Astrocyte of the hippocampus (primary cell): ENCODE data around the gene OR12D3.
"Not testable (repeated sequence)": the region's sequence is repeated elsewhere in the genome, so short reads cannot be mapped to it uniquely, and the experiment has no call there.

ENCODE experiments used
- DNase-seq: peaks from one replicate; pipeline ENCODE4 v3.0.0; 2011; ENCODE audit warnings: low read depth, low spot score

The OR12D3 gene, protein sequence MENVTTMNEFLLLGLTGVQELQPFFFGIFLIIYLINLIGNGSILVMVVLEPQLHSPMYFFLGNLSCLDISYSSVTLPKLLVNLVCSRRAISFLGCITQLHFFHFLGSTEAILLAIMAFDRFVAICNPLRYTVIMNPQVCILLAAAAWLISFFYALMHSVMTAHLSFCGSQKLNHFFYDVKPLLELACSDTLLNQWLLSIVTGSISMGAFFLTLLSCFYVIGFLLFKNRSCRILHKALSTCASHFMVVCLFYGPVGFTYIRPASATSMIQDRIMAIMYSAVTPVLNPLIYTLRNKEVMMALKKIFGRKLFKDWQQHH

GRCh38 chr6:29375191-29375590, at the start of gene OR12D3:
Gene OR12D3, minus strand, starts transcription at chr6:29375291. Its CDS starts 4 bp downstream, at chr6:29375287.
- DNase-seq = no peak

DNA sequence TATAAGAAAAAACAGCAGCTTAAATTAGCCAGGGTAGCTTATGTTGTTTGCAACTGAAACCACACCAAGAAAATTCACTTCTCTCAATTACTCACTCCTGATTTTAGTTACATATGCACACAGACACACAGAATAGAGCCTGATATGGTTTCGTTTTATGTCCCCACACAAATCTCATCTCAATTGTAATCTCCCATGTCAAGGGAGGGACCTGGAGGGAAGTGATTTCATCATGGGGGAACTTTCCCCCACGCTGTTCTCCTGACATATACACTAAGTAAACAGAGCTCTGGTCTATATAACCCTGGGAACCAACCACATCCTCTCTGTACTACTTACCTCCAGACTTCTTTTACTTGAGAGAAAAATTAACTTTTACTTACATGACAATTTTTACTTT, 49.5 kb upstream of the OR12D3 start:
- no peak for DNase-seq

DNA sequence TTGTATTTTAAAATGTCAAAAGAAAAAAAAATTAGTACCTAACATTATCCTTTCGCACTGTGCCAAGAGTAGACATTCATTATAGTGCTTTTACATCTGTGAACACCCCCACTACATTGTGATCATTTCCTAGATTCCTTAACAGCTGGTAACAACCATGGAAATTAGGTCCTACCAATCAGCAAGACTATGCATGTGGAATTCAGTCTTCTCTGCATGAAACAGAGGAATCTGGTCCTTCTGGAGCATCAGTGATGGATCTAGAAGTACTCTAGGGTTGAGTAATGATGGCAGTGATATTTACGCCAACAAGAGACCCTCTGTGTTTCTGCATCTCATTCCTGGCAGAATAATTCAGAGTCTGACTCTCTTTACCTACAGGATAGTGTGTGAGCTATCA, 49.1 kb upstream of the OR12D3 start:
- no peak for DNase-seq

DNA sequence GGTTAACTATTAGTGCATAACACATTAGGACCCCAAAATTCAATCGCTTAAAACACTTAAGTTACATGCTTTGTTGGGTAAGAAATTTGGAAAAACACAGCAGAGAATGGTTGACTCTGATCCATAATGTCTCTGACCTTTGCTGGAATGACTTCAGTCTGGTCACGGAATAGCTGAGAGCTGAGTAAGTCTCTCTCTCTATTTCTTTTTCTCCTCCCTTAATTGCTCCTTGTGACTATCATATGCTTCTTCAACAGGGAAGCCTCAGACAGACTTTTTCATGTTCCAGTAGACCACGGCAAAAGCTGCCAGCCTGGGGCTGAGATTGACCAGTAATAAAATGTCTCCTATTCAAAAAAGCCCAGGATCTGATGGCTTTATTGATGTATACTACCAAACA, 44.4 kb upstream of the OR12D3 start:
- DNase-seq = no peak

GRCh38 chr6:29414588-29414987, 39.5 kb upstream of the OR12D3 start, which contains the start of gene OR12D1:
Gene OR12D1, plus strand, starts transcription at chr6:29414928.
- DNase-seq = no peak

GRCh38 chr6:29403801-29404200, 28.7 kb upstream of the OR12D3 start:
- no peak for DNase-seq

DNA sequence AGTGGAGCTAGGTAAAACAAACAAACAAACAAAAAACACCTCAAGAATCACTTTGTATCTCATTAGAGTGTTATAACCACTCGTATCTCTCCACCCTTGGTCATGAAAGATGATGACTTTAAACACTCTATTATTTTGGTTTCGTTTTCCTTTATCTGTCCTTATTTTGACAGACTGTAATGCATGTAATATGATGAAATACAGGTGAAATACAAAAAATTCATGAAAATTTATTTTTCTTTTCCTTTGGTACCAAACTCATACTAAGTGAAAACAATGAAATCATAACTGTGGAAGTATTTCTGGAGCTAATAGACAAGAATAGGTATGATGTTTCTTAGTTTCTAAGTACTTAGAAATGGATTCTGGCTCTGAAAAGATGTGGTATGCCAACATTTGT, 24.4 kb upstream of the OR12D3 start:
- no peak for DNase-seq

DNA sequence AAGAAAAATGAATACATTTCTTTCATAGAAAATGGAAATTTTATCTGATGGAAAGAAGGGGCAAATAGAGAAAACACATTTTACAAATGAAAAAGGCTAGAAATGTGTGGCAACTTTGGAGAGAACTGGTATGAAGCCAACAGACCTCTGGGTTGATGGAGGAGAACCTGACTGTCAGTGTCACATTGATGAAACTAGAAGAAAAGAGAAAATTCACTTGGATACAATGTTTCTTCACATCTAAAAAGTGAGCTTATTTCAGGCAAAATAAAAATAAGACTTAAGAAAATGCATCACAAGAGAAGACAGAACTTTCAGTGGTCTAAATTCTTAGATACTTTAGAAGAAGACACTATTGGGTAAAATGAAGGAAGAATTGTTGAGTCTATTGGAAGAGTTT, 20.2 kb upstream of the OR12D3 start, which contains the start of gene OR12D2:
Gene OR12D2, plus strand, starts transcription at position 301 of the 400 bp plus-strand sequence. CDS start 1,069 bp downstream, outside the sequence.
- DNase-seq = no peak

DNA sequence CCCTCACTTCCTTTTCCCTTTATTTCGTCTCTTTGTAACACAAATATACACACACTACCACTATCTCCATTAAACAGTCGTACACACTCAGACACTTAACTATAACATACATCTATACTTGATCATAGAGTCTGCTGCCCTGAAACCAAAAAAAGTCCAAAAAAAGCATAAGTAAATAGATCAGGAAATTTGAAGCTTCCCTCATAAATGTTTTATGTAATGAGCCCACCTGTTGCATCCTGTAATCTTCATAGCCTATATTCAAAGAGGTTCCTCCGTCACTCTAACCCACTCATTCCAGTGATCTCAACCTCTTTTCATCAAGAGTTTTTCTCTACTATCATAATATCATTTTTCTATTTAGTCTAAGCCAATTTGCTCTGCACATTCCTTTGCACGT, 13.4 kb upstream of the OR12D3 start:
- no peak for DNase-seq

- DNase-seq = no peak
Measured at GRCh38 chr6:29376003-29376402, 912 bp upstream of the OR12D3 start.

- no peak for DNase-seq
Measured at GRCh38 chr6:29368765-29369164, 6.3 kb downstream of the OR12D3 start, which contains the start of gene OR5V1. Gene OR5V1, minus strand, starts transcription at chr6:29368865. Its CDS starts 12,670 bp downstream, at chr6:29356195.

- DNase-seq = no peak
Measured at GRCh38 chr6:29355603-29356002, 19.5 kb downstream of the OR12D3 start.

GRCh38 chr6:29354980-29355379, 20.1 kb downstream of the OR12D3 start:
- no peak for DNase-seq

DNA sequence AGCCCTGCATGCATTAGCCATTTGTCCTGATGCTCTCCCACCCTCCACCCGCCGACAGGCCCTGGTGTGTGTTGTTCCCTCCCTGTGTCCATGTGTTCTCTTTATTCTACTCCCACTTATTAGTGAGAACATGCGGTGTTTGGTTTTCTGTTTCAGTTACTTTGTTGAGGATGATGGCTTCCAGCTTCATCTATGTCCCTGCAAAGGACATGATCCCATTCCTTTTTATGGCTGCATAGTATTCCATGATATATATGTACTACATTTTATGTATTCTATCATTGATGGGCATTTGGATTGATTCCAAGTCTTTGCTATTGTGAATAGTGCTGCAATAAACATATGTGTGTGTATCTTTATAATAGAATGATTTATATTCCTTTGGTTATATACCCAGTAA, 25.7 kb downstream of the OR12D3 start:
- DNase-seq = not testable (repeated sequence)

- no peak for DNase-seq
Measured at GRCh38 chr6:29345380-29345779, 29.7 kb downstream of the OR12D3 start.

- DNase-seq = no peak
Measured at GRCh38 chr6:29336269-29336668, 38.8 kb downstream of the OR12D3 start.

DNA sequence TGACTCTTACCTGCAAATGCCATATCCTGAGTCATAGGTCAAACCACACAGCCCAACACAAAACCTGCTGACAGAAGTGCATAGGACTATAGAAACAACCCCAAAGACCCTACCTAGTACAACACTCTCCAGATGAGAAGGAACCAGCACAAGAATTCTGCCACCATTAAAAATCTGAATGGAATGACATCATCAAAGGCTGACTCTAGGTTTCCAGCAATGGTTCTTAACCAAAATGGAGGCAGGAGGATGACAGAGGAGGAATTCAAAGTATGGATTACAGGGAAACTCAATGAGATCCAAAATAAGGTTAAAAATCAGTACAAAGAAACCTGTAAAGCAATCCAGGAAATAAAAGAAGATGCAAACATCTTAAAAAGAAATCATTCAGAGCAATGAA, 42.4 kb downstream of the OR12D3 start:
- no peak for DNase-seq

- DNase-seq = no peak
Measured at GRCh38 chr6:29325777-29326176, 49.3 kb downstream of the OR12D3 start.
